G401 (cell line): ENCODE data around the gene PACS1. TPM values are rescaled to one million over a fixed set of nuclear protein-coding genes. Genes with fewer than 3 reads are reported as not detected.

Source experiments
- DNase-seq: peaks from one replicate; pipeline ENCODE4 v3.0.0-alpha.2; 2015; ENCODE audit warnings: low spot score
- in situ Hi-C: cut with HindIII; loops from 2 replicates; pipeline ENCODE4 v1.10.0; 2016; ENCODE audit warnings: low sequenced_read_pairs, mixed read lengths
- total RNA-seq: library from RNA; depleted of rRNA; stranded (reverse); fragments of >200 nt; shearing (Covaris generic); gene quantifications from 2 replicates; pipeline ENCODE4 v1.2.3, GENCODE V29; 2014

PACS1 gene
- total RNA-seq, 1 experiment from 2014 or later, result 23.2 TPM

- in situ Hi-C loops, result no loop called here
- no peak for DNase-seq
Measured at GRCh38 chr11:66157182-66157864, 87.3 kb downstream of the PACS1 start.

- in situ Hi-C loops, result no loop called here
- DNase-seq, result no peak
Measured at GRCh38 chr11:66158156-66158555, 88.1 kb downstream of the PACS1 start.

GRCh38 chr11:66159324-66159984 lies 89.4 kb downstream of the PACS1 start:
- in situ Hi-C loops, result no loop called here
- peak; percentile 38 for DNase-seq

- in situ Hi-C loops, result no loop called here
- no peak for DNase-seq
Measured at GRCh38 chr11:66160709-66161108, 90.6 kb downstream of the PACS1 start.

- in situ Hi-C loops, result no loop called here
- no peak for DNase-seq
Measured at GRCh38 chr11:66168289-66168688, 98.2 kb downstream of the PACS1 start.

DNA sequence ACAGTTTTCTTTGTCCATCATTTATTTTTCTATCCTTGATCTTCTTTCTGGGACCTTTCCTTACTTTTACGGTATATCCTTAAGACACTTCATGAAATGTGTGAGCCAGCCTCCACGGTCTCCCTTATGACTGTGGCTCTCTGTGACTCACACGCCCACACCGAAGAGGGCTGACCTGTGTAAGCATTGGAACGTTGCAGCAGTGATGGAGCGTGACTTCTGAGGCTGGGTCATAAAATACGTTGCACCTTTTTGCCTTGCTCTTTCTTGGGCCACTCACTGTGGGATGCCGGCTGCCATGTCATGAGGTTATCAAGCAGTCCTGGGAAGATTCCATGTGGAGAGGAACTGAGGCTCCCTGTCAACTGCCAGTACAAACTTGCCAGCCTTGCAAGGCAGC lies 102.1 kb downstream of the PACS1 start:
- no peak for DNase-seq
- in situ Hi-C loops, result no loop called here

- DNase-seq, result no peak
- in situ Hi-C loops, result no loop called here
Measured at GRCh38 chr11:66176650-66177049, 106.6 kb downstream of the PACS1 start.

GRCh38 chr11:66178183-66178582 lies 108.1 kb downstream of the PACS1 start:
- in situ Hi-C loops, result no loop called here
- no peak for DNase-seq

GRCh38 chr11:66178871-66179270 lies 108.8 kb downstream of the PACS1 start:
- DNase-seq, result no peak
- in situ Hi-C loops, result no loop called here

DNA sequence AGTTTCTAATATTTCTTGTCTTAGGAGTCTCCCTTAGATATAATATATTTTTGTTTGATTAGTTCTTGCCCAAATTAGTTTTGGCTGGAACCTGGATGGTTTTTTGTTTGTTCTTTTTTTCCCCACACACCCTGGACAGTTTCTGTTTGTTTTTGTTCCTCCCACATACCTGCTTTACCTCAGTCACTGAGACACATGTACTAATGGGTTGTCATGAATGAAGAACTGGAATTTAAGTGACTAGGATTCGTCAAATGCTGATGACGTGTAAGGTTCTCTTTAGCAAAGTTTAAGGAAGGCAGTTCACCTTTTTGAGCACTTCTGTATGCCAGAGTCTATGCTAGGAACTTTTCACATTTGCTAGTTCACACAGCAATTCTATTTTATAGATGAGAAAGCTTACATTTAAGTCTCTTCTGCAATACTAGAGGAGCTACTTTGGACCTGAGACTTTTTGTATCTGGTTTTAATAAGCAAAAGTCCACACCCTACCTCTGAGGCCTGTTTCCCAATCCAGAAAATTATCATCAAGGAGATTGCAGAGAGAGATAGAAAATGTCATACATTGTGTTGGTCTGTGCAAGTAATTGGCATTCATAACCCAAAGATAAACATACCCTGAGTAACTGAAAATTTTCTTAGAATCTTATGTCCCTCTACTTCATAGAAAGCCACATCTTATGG lies 111.7 kb downstream of the PACS1 start:
- DNase-seq, result no peak
- in situ Hi-C loops, result no loop called here

GRCh38 chr11:66183494-66184048 lies 113.5 kb downstream of the PACS1 start:
- in situ Hi-C loops, result no loop called here
- DNase-seq, result no peak

- in situ Hi-C loops, result no loop called here
- no peak for DNase-seq
Measured at GRCh38 chr11:66184728-66185127, 114.7 kb downstream of the PACS1 start.

DNA sequence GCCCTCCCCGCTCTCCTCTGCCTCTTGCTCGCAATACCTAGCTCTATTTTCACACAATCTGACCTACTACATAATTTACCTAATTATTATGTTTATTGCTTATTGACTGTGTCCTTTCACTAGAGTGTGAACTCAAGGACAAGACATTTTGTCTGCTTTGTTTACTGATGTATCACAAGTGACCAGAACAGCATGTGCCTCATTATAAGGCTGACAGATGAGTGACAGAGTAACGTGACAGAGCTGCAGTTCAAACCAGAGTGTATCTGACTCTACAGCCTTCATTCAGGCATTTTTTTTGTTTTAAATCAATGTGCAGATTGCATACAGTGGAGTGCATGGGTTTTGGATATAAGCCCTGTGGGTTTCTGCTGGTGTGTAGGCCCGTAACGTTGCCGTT lies 116.4 kb downstream of the PACS1 start:
- in situ Hi-C loops, result no loop called here
- no peak for DNase-seq

DNA sequence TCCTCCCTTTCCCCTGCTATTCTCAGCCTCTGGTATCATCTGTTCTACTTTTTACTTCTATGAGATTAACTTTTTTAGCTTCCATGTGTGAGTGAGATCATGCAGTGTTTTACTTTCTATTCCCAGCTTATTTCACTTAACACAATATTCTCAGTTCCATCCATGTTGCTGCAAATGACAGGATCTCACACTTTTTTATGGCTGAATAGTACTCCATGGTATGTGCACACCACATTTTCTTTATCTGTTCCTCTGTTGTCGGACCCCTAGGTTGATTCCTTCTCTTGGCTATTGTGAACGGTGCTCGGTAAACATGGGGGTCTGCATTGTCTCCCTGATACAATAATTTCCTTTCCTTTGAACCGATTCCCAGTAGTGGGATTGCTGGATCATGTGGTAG lies 117.4 kb downstream of the PACS1 start:
- in situ Hi-C loops, result no loop called here
- no peak for DNase-seq

- in situ Hi-C loops, result no loop called here
- DNase-seq, result no peak
Measured at GRCh38 chr11:66188580-66188979, 118.5 kb downstream of the PACS1 start.

DNA sequence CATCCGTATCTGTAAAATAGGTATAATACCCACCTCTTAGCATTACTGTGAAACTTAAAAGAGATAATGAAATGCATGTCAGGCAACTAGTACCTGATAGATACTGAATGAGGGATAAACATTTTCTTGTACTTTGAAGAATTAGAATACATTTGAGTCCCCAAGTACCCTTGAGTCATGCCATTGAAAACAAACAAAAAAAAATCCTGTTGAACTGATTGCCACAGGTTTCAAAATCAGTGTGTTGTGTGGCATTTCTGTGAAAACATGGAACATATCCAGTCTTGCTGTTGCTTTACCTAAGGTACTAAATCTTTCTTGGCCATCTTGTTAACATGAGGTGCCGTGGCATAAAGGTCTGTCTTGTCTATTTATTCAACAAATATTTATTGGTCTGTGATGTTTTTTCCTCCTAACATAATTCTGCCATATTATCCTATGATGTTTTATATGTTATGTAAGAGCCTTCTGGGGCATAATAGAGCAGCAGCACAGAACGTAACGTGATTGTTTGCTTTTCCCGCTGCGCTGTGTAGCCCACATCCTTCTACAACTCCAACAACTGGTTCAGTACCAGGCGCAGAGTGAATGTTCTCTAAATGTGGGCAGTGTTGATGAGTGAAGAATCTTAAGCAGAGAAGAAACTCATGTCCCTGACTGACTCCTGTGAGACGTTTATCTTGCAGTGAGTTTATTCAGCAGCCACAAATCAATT lies 119.1 kb downstream of the PACS1 start:
- in situ Hi-C loops, result no loop called here
- DNase-seq, result no peak

GRCh38 chr11:66190786-66191185 lies 120.7 kb downstream of the PACS1 start:
- no peak for DNase-seq
- in situ Hi-C loops, result no loop called here

- DNase-seq, result no peak
- in situ Hi-C loops, result no loop called here
Measured at GRCh38 chr11:66192181-66192863, 122.2 kb downstream of the PACS1 start.

DNA sequence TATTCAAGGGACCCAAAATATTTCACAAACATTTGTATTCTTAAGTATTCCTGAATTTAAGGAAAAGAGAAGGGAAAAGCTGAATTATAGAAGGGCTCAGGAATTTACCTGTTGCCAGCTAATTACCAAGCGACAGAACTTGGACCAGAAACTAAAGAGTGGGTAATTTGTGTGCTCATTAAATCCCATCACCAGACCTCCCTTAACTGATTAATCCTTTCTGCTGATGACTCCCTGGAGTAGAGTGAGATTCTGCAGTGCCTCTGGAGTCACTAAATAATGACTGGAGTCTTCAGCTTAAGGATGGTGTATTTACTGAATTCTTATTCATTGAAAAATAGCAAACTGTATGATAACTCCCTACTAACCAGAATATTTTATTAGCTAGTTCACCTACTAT lies 124.3 kb downstream of the PACS1 start:
- no peak for DNase-seq
- in situ Hi-C loops, result no loop called here
